Lower leg skin (tissue), 4 donors: Measurements from ENCODE around the gene RPL7A. TPM values are rescaled to one million over a fixed set of nuclear protein-coding genes. Genes with fewer than 3 reads are reported as not detected.
"Not testable (repeated sequence)": the region's sequence is repeated elsewhere in the genome, so short reads cannot be mapped to it uniquely, and the experiment has no call there.

Source experiments
- DNase-seq, 2 donors: peaks; one replicate each; pipeline ENCODE4 v3.0.0-alpha.2; 2019; ENCODE audit warnings: low spot score in 2 of 2
- H3K4me3 ChIP-seq: fragments of 200-600 bp; sonication (generic); 2 replicates; pipeline ENCODE4 v1.5.1; 2017; ENCODE audit warnings: mild to moderate bottlenecking, low read depth; ENCODE audit not compliant: poor library complexity, severe bottlenecking
- CTCF ChIP-seq, 3 donors: fragments of 450-650 bp; IDR thresholded peaks; one replicate each; pipeline ENCODE4 v1.5.1; 2016; ENCODE audit warnings: antibody characterized with exemption in 3 of 3, mild to moderate bottlenecking in 3 of 3, moderate library complexity in 2 of 3
- POLR2A ChIP-seq, 2 donors: fragments of 450-650 bp; IDR thresholded peaks; one replicate each; pipeline ENCODE4 v1.6.1; 2016 to 2017; ENCODE audit warnings: antibody characterized with exemption in 2 of 2, mild to moderate bottlenecking in 1 of 2, moderate library complexity in 1 of 2
- WGBS, 2 donors: methylation state at CpG; one replicate each; pipeline ENCODE4 v1.1.5; 2018; 5-methylcytosine and 5-hydroxymethylcytosine counted together
- intact Hi-C: fragments of 100-400 bp; cut with DNase I; formaldehyde crosslinking; loops from one replicate; pipeline ENCODE4 v1.15.0; 2023; ENCODE audit warnings: low total_unique reads
- total RNA-seq, 4 donors: library from RNA; depleted of rRNA; stranded (reverse); fragments of >200 nt; gene quantifications; one replicate each; pipeline ENCODE4 v1.1.0, GENCODE V29; 2016

The RPL7A gene
- total RNA-seq, 4 donors from 2014 or later: 2,005 to 2,991 (median 2,631) TPM

- 1% methylated on average over 30 to 50 of the region's 120 CpGs for WGBS, 2 donors
- intact Hi-C loops: no loop called here
- TF ChIP-seq POLR2A (IDR thresholded peaks at IDR 0.05): peak in 1 of 2 donors; percentile 38
- no peak for TF ChIP-seq CTCF (IDR thresholded peaks at IDR 0.05)
These were observed 28.0 kb downstream of the RPL7A start, which contains the start of the genes STKLD1 and SURF4 for GRCh38 chr9:133375724-133376654. TSS of gene STKLD1 (plus strand) at chr9:133376366. CDS start at chr9:133376474, 108 bp downstream. TSS of gene SURF4 (minus strand) at chr9:133376060. CDS start at chr9:133375969, 91 bp downstream.

DNA sequence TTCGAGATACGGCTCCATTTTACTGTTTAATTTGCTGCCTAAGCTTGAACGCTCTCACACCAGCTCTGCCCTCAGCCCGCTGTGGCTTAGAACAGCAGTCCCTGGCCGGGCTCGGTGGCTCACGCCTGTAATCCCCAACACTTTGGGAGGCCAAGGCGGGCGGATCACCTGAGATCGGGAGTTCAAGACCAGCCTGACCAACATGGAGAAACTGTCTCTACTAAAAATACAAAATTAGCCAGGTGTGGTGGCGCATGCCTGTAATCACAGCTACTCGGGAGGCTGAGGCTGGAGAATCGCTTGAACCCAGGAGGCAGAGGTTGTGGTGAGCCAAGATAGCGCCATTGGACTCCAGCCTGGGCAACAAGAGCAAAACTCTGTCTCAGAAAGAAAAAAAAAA lies 29.3 kb downstream of the RPL7A start:
- DNase-seq, H3K4me3 ChIP-seq, intact Hi-C loops: not testable (repeated sequence)
- WGBS, 2 donors: 74 to 78% methylated on average over 14 of the region's 14 CpGs

More at GRCh38 chr9:133375724-133376654, 28.0 kb downstream of the RPL7A start, which contains the start of the genes STKLD1 and SURF4:
- peak; percentile 93 to 99 for DNase-seq
- peak within 1 kb of the TSS; percentile 99 for H3K4me3 ChIP-seq

DNA sequence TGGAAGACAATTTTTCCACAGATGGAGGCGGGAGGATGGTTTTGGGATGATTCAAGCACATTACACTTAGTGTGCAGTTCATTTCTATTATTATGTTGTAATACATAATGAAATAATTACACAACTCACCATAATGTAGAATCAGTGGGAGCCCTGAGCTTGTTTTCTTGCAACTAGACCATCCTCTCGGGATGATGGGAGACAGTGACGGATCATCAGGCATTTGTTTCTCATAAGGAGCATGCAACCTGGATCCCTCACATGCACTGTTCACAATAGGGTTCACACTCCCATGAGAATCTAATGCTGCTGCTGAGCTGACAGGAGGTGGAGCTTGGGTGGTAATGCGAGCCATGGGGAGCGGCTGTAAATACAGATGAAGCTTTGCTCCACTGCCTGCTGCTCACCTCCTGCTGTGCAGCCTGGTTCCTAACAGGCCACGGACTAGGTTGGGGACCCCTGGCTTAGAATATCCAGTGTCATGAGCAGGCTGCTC lies 29.8 kb downstream of the RPL7A start:
- 51 to 52% methylated on average over 5 to 6 of the region's 6 CpGs for WGBS, 2 donors
- H3K4me3 ChIP-seq: no peak overlapping the region
- no peak for TF ChIP-seq POLR2A (IDR thresholded peaks at IDR 0.05)
- no peak for TF ChIP-seq CTCF (IDR thresholded peaks at IDR 0.05)
- intact Hi-C loops: no loop called here
- DNase-seq: no peak

DNA sequence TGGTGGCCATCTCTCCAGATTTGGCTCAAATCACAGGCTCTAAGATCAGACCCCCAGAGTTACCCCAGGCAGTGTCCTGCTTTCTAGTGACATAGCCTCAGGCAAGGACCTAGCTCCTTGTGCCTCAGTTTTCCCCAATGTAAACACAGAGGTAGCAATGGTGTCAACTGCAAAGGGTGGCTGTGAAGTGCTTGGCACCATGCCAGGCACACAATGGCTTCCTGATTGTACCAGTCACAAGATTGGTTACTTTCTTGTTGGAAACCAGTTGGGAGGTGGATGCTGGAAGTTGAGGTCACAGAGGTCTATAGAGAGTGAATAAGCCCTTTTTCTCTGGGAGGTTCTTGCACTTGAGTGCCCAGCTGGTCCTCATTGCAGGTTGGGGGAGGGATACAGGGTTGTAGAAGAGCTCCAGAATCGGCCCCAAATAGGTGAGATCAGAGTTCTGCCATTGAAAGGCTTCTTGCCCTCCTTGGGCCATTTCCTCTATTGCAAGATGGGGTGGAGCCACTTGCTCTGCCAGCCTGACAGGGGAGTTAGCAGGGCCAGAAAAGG lies 30.5 kb downstream of the RPL7A start:
- H3K4me3 ChIP-seq: no peak overlapping the region
- 73 to 100% methylated on average over 1 of the region's 1 CpG for WGBS, 2 donors
- TF ChIP-seq CTCF (IDR thresholded peaks at IDR 0.05) (no peak), POLR2A (IDR thresholded peaks at IDR 0.05) (no peak)
- no peak for DNase-seq
- intact Hi-C loops: no loop called here

- intact Hi-C loops: no loop called here
- H3K4me3 ChIP-seq: no peak overlapping the region
- TF ChIP-seq POLR2A (IDR thresholded peaks at IDR 0.05): no peak
- no peak for TF ChIP-seq CTCF (IDR thresholded peaks at IDR 0.05)
- DNase-seq: no peak
- WGBS, 2 donors: 90 to 91% methylated on average over 11 to 14 of the region's 14 CpGs
These were observed 31.4 kb downstream of the RPL7A start for GRCh38 chr9:133379153-133380086.
